ENCODE results near the gene INPP5F. TPM values are rescaled to one million over a fixed set of nuclear protein-coding genes. Genes with fewer than 3 reads are reported as not detected.

INPP5F gene
- total and polyA plus RNA-seq, 10 of the 15 experiments (the other 5 are each of a cell fraction or from before 2014, with no cell fraction given) = 6.0 to 49.3 (median 34.3) TPM

- TF ChIP-seq EP300 (IDR thresholded peaks at IDR 0.05; ENCODE audit: borderline replicate concordance in 1 of 2, control insufficient read depth in 1 of 2, low read depth in 2 of 2, low read length in 2 of 2) = no peak; a peak in 1 of 4 replicates
- 0 out of 2 replicates have a peak, but pooled peaks have one; percentile 46 for TF ChIP-seq MXI1 (IDR thresholded peaks at IDR 0.05; ENCODE audit: low read depth, low read length)
- no peak for TF ChIP-seq NFYB (IDR thresholded peaks at IDR 0.05; ENCODE audit: insufficient read depth, low read depth, low read length)
- TF ChIP-seq USF2 (IDR thresholded peaks at IDR 0.05; ENCODE audit: borderline replicate concordance, low read depth, low read length) = no peak
- no peak; the same call in 1 of the 2 replicates for TF ChIP-seq IRF4 (IDR thresholded peaks at IDR 0.05; ENCODE audit: low read depth, low read length)
- TF ChIP-seq CHD4 (IDR thresholded peaks at IDR 0.05) = no peak
- TF ChIP-seq NR2C1 (IDR thresholded peaks at IDR 0.05) = no peak
- peak; percentile 44 for TF ChIP-seq EED (IDR thresholded peaks at IDR 0.05; ENCODE audit: low read depth)
- peak; percentile 90 for TF ChIP-seq RUNX3 (IDR thresholded peaks at IDR 0.05; ENCODE audit: low read length)
- TF ChIP-seq ZNF274 (IDR thresholded peaks at IDR 0.05; ENCODE audit: insufficient read depth, insufficient read length) = no peak
- no peak for TF ChIP-seq ZBTB40 (IDR thresholded peaks at IDR 0.05; ENCODE audit: borderline replicate concordance)
- TF ChIP-seq ZNF384 (IDR thresholded peaks at IDR 0.05; ENCODE audit: borderline replicate concordance, low read depth, low read length) = no peak
- TF ChIP-seq KLF5 (IDR thresholded peaks at IDR 0.05; ENCODE audit: partially characterized antibody) = no peak
- no peak for TF ChIP-seq POLR2A (IDR thresholded peaks at IDR 0.05; ENCODE audit: low read depth, low read length)
- no peak for TF ChIP-seq CBFB (IDR thresholded peaks at IDR 0.05; ENCODE audit: low read depth)
- no peak for TF ChIP-seq KDM1A (IDR thresholded peaks at IDR 0.05; ENCODE audit: borderline replicate concordance)
- TF ChIP-seq RAD51 (IDR thresholded peaks at IDR 0.05) = no peak
- no peak for TF ChIP-seq GATAD2B (conservative IDR thresholded peaks at IDR 0.05; ENCODE audit: low read depth)
- TF ChIP-seq CHD1 (IDR thresholded peaks at IDR 0.05; ENCODE audit: low read depth, low read length) = no peak
- TF ChIP-seq ELK1 (IDR thresholded peaks at IDR 0.05; ENCODE audit: low read depth, low read length) = no peak
- no peak for TF ChIP-seq STAT1 (conservative IDR thresholded peaks at IDR 0.05)
- TF ChIP-seq DPF2 (IDR thresholded peaks at IDR 0.05) = 0 out of 2 replicates have a peak, but pooled peaks have one; percentile 24
- TF ChIP-seq NFIC (IDR thresholded peaks at IDR 0.05; ENCODE audit: low read depth, low read length) = no peak
- no peak for TF ChIP-seq HDGF (IDR thresholded peaks at IDR 0.05)
- no peak for TF ChIP-seq ESRRA (IDR thresholded peaks at IDR 0.05; ENCODE audit: low read length)
- no peak for TF ChIP-seq SUZ12 (IDR thresholded peaks at IDR 0.05; ENCODE audit: unreplicated experiment)
- TF ChIP-seq TARDBP (IDR thresholded peaks at IDR 0.05; ENCODE audit: borderline replicate concordance) = no peak
- no peak for TF ChIP-seq RBBP5 (conservative IDR thresholded peaks at IDR 0.05)
Measured at GRCh38 chr10:119750391-119751230, 24.8 kb downstream of the INPP5F start (continued).
